ENCODE data around the gene ARL6IP5. TPM values are rescaled to one million over a fixed set of nuclear protein-coding genes. Genes with fewer than 3 reads are reported as not detected.
A peak's percentile ranks its signal among the peaks of the same experiment; 100 is the strongest.

Gene ARL6IP5
- total and polyA plus RNA-seq, 9 of the 15 experiments (the other 6 are each of a cell fraction or from before 2014, with no cell fraction given): 10.3 to 54.0 (median 12.7) TPM

DNA sequence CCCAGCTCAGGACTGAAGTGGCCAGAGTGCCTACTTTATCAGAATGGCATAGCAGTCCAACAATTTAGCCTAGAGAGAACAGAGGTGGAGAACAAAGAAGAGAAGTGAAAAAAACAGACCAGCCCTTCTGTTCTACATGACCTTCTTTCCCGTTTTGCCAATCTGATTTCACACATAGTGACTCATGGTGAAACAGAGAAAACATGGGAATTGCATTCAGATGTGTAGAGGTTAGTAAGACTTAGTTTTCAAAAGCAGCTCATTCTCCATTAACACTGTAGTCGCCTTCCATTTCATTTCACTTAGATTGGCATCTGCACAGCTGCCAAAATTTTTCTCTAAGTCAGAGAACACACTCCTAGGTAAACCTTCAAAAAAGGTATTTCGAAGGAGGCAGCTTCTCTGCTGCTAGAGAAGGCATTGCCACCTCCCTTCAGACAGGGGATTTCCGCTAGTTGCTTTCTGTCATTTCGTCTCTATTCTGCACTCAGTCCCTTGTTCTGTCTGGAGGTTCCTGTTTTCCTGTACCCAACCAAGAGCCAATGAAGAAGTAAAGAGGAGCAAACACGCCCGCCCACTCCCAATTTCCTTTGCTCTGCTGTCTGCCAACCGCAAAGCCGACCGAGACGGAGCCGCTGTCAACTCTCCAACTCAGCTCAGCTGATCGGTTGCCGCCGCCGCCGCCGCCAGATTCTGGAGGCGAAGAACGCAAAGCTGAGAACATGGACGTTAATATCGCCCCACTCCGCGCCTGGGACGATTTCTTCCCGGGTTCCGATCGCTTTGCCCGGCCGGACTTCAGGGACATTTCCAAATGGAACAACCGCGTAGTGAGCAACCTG, at the start of gene ARL6IP5 (continued):
- TF ChIP-seq XRCC4 (IDR thresholded peaks at IDR 0.05; ENCODE audit: extremely low read depth, insufficient read depth, insufficient read length) (no peak), PHF21A (IDR thresholded peaks at IDR 0.05; ENCODE audit: borderline replicate concordance, low read depth) (no peak), HDAC2 (IDR thresholded peaks at IDR 0.05) (no peak), CUX1 (CRISPR knock-in tag; IDR thresholded peaks at IDR 0.05) (no peak), CEBPB (tag; IDR thresholded peaks at IDR 0.05) (no peak), MXI1 (IDR thresholded peaks at IDR 0.05; ENCODE audit: low read depth, low read length) (no peak), DEAF1 (CRISPR knock-in tag; IDR thresholded peaks at IDR 0.05) (no peak), KHSRP (IDR thresholded peaks at IDR 0.05) (no peak)
- TF ChIP-seq, protein P1, sequence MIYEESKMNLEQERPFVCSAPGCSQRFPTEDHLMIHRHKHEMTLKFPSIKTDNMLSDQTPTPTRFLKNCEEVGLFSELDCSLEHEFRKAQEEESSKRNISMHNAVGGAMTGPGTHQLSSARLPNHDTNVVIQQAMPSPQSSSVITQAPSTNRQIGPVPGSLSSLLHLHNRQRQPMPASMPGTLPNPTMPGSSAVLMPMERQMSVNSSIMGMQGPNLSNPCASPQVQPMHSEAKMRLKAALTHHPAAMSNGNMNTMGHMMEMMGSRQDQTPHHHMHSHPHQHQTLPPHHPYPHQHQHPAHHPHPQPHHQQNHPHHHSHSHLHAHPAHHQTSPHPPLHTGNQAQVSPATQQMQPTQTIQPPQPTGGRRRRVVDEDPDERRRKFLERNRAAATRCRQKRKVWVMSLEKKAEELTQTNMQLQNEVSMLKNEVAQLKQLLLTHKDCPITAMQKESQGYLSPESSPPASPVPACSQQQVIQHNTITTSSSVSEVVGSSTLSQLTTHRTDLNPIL (CRISPR knock-in tag; IDR thresholded peaks at IDR 0.05): no peak
- TF ChIP-seq, protein P2, sequence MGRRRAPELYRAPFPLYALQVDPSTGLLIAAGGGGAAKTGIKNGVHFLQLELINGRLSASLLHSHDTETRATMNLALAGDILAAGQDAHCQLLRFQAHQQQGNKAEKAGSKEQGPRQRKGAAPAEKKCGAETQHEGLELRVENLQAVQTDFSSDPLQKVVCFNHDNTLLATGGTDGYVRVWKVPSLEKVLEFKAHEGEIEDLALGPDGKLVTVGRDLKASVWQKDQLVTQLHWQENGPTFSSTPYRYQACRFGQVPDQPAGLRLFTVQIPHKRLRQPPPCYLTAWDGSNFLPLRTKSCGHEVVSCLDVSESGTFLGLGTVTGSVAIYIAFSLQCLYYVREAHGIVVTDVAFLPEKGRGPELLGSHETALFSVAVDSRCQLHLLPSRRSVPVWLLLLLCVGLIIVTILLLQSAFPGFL (CRISPR knock-in tag; IDR thresholded peaks at IDR 0.05): no peak
- TF ChIP-seq, protein P3, sequence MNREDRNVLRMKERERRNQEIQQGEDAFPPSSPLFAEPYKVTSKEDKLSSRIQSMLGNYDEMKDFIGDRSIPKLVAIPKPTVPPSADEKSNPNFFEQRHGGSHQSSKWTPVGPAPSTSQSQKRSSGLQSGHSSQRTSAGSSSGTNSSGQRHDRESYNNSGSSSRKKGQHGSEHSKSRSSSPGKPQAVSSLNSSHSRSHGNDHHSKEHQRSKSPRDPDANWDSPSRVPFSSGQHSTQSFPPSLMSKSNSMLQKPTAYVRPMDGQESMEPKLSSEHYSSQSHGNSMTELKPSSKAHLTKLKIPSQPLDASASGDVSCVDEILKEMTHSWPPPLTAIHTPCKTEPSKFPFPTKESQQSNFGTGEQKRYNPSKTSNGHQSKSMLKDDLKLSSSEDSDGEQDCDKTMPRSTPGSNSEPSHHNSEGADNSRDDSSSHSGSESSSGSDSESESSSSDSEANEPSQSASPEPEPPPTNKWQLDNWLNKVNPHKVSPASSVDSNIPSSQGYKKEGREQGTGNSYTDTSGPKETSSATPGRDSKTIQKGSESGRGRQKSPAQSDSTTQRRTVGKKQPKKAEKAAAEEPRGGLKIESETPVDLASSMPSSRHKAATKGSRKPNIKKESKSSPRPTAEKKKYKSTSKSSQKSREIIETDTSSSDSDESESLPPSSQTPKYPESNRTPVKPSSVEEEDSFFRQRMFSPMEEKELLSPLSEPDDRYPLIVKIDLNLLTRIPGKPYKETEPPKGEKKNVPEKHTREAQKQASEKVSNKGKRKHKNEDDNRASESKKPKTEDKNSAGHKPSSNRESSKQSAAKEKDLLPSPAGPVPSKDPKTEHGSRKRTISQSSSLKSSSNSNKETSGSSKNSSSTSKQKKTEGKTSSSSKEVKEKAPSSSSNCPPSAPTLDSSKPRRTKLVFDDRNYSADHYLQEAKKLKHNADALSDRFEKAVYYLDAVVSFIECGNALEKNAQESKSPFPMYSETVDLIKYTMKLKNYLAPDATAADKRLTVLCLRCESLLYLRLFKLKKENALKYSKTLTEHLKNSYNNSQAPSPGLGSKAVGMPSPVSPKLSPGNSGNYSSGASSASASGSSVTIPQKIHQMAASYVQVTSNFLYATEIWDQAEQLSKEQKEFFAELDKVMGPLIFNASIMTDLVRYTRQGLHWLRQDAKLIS (CRISPR knock-in tag; IDR thresholded peaks at IDR 0.05): peak; percentile 62; the same call in 1 of the 2 replicates

Data from K562 (cell line).